Kidney (tissue), 14 donors: ENCODE results near the gene NTMT2. TPM values are rescaled to one million over a fixed set of nuclear protein-coding genes. Genes with fewer than 3 reads are reported as not detected.

Experiments
- DNase-seq, 5 donors: peaks; one replicate each; pipeline ENCODE4 v3.0.0-alpha.2; 2013 to 2020
- FAIRE-seq: peaks from 2 replicates; lab custom pipeline; 2012; peaks lifted over from hg19 to GRCh38; lab: Jason Lieb, UNC
- H3K27ac ChIP-seq, 2 donors: one replicate each; pipeline ENCODE4 v1.7.0; 2013; ENCODE audit warnings: low read depth in 2 of 2, low read length in 2 of 2, inconsistent platforms in 1 of 2
- H3K27me3 ChIP-seq: one replicate; pipeline ENCODE4 v1.7.1; 2013; ENCODE audit warnings: low read length, inconsistent platforms; ENCODE audit not compliant: control insufficient read depth, insufficient read depth
- H3K36me3 ChIP-seq, 3 donors: one replicate each; pipeline versions ENCODE4 v1.7.0 to v1.7.1; 2013; ENCODE audit warnings: low read length in 3 of 3, control low read depth in 1 of 3, inconsistent platforms in 1 of 3; ENCODE audit not compliant: insufficient read depth in 3 of 3, control insufficient read depth in 2 of 3
- H3K4me1 ChIP-seq, 3 donors: one replicate each; pipeline versions ENCODE4 v1.7.0 to v1.7.1; 2013; ENCODE audit warnings: low read length in 3 of 3, inconsistent platforms in 1 of 3, low read depth in 1 of 3; ENCODE audit not compliant: control insufficient read depth in 2 of 3, insufficient read depth in 2 of 3
- H3K4me3 ChIP-seq, 3 donors: one replicate each; pipeline versions ENCODE4 v1.7.0 to v1.8.1; 2013; ENCODE audit warnings: low read length in 3 of 3, control low read depth in 1 of 3, inconsistent platforms in 1 of 3
- H3K9ac ChIP-seq, 3 donors: one replicate each; pipeline versions ENCODE4 v1.7.0 to v1.7.1; 2013; ENCODE audit warnings: low read length in 3 of 3, control low read depth in 1 of 3, inconsistent platforms in 1 of 3
- H3K9me3 ChIP-seq, 3 donors: one replicate each; pipeline versions ENCODE4 v1.7.0 to v1.7.1; 2013; ENCODE audit warnings: low read length in 3 of 3, control low read depth in 1 of 3, inconsistent platforms in 1 of 3; ENCODE audit not compliant: control insufficient read depth in 2 of 3, insufficient read depth in 1 of 3
- CTCF ChIP-seq: IDR thresholded peaks from 3 replicates; pipeline ENCODE4 v1.5.1; 2012; ENCODE audit warnings: mild to moderate bottlenecking, moderate library complexity, borderline replicate concordance; ENCODE audit not compliant: insufficient read depth; ENCODE audit errors: extremely low read depth
- intact Hi-C: fragments of 100-400 bp; cut with DNase I; formaldehyde crosslinking; loops from one replicate; pipeline ENCODE4 v1.11.1; 2022
- polyA plus RNA-seq: library from polyadenylated mRNA; stranded (reverse); fragments of 350-450 nt; fragmentation: Illumina TruSeq; extraction: RNeasy Lipid Tissue Mini Kit (QIAGEN cat#74804); gene quantifications from one replicate; pipeline ENCODE4 v1.2.3, GENCODE V29; 2014; ENCODE audit warnings: low read depth, low replicate concordance; ENCODE audit not compliant: insufficient read depth
- total RNA-seq: library from RNA; stranded (reverse); fragmentation: NEBNext Ultra II Directional; extraction: Animal tissue kit (Norgen Biotek cat#: 25700); gene quantifications from one replicate; pipeline ENCODE4 v1.2.1, GENCODE V29; 2021
- donor health status: control.
- donor health status: control.
- donor health status: control.
- donor health status: control.
- donor health status: control.
- donor health status: DM: yes; HTN: yes; CAD: no.
- donor health status: Normal renal cell carcinoma (clear cell type).

NTMT2 gene
- total and polyA plus RNA-seq, 2 donors from 2014 or later = not detected

GRCh38 chr1:170194451-170194850, 48.7 kb downstream of the NTMT2 start:
- intact Hi-C loops = no loop called here
- FAIRE-seq = no peak
- Histone ChIP-seq H3K9me3 (peaks cover 0 to 13% (median 0%) of the 10 kb centered on the region in 3 donors), H3K4me1 (no peaks in the 10 kb centered on the region), H3K27me3 (no peaks in the 10 kb centered on the region), H3K9ac (no peak overlapping the region), H3K4me3 (no peak overlapping the region), H3K36me3 (no peaks in the 10 kb centered on the region), H3K27ac (no peak overlapping the region)
- no peak for DNase-seq
- no peak for TF ChIP-seq CTCF

GRCh38 chr1:170196490-170197236, 50.9 kb downstream of the NTMT2 start:
- no peaks in the 10 kb centered on the region for H3K4me1 ChIP-seq
- no peak overlapping the region for H3K4me3 ChIP-seq
- H3K27ac ChIP-seq = no peak overlapping the region
- no peaks in the 10 kb centered on the region for H3K36me3 ChIP-seq
- no peaks in the 10 kb centered on the region for H3K27me3 ChIP-seq
- FAIRE-seq = no peak
- intact Hi-C loops = no loop called here
- no peak for TF ChIP-seq CTCF
- peak in 2 of 5 donors; percentile 23 to 36 for DNase-seq
- H3K9me3 ChIP-seq = no peaks in the 10 kb centered on the region
- no peak overlapping the region for H3K9ac ChIP-seq

GRCh38 chr1:170198090-170198489, 52.3 kb downstream of the NTMT2 start:
- H3K27me3 ChIP-seq = no peaks in the 10 kb centered on the region
- H3K4me3 ChIP-seq = no peak overlapping the region
- intact Hi-C loops = no loop called here
- no peaks in the 10 kb centered on the region for H3K36me3 ChIP-seq
- FAIRE-seq = no peak
- no peak for TF ChIP-seq CTCF
- H3K9me3 ChIP-seq = no peaks in the 10 kb centered on the region
- H3K27ac ChIP-seq = no peak overlapping the region
- no peak for DNase-seq
- H3K9ac ChIP-seq = no peak overlapping the region
- no peaks in the 10 kb centered on the region for H3K4me1 ChIP-seq
